ENCODE data around the gene GABRB3. TPM values are rescaled to one million over a fixed set of nuclear protein-coding genes. Genes with fewer than 3 reads are reported as not detected.

GABRB3 gene
- polyA plus RNA-seq, 1 donor from 2014 or later: 78.3 TPM

DNA sequence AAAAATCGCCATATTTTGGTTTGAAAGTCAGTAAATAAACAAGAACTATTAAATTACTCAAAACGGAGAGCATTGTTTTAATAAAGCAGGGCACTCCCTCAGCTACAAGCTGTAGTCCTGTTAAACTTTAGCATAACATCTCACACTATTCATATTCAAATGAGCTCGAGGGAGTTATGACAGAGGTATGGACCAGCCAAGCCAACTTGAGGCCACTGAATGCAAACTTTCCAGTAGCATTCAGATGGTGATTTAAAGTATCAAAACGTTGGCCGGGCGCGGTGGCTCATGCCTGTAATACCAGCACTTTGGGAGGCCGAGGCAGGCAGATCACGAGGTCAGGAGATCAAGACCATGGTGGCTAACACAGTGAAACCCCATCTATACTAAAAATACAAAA lies 132.9 kb downstream of the GABRB3 start:
- no peaks in the 10 kb centered on the region for H3K36me3 ChIP-seq (ENCODE audit: insufficient read depth, low read length)
- H2AFZ ChIP-seq (ENCODE audit: low read depth, low read length): no peak overlapping the region
- no peak for TF ChIP-seq TAF1 (IDR thresholded peaks at IDR 0.05; ENCODE audit: low read depth)
- TF ChIP-seq MXI1 (conservative IDR thresholded peaks at IDR 0.05; ENCODE audit: poor library complexity, severe bottlenecking): no peak
- TF ChIP-seq, protein P1, sequence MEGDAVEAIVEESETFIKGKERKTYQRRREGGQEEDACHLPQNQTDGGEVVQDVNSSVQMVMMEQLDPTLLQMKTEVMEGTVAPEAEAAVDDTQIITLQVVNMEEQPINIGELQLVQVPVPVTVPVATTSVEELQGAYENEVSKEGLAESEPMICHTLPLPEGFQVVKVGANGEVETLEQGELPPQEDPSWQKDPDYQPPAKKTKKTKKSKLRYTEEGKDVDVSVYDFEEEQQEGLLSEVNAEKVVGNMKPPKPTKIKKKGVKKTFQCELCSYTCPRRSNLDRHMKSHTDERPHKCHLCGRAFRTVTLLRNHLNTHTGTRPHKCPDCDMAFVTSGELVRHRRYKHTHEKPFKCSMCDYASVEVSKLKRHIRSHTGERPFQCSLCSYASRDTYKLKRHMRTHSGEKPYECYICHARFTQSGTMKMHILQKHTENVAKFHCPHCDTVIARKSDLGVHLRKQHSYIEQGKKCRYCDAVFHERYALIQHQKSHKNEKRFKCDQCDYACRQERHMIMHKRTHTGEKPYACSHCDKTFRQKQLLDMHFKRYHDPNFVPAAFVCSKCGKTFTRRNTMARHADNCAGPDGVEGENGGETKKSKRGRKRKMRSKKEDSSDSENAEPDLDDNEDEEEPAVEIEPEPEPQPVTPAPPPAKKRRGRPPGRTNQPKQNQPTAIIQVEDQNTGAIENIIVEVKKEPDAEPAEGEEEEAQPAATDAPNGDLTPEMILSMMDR (IDR thresholded peaks at IDR 0.05; ENCODE audit: poor library complexity, severe bottlenecking): no peak
- TF ChIP-seq SMC3 (conservative IDR thresholded peaks at IDR 0.05; ENCODE audit: poor library complexity): no peak
- no peak for TF ChIP-seq RAD21 (conservative IDR thresholded peaks at IDR 0.05)
- TF ChIP-seq POLR2AphosphoS5 (IDR thresholded peaks at IDR 0.05): no peak
- TF ChIP-seq, protein P2, sequence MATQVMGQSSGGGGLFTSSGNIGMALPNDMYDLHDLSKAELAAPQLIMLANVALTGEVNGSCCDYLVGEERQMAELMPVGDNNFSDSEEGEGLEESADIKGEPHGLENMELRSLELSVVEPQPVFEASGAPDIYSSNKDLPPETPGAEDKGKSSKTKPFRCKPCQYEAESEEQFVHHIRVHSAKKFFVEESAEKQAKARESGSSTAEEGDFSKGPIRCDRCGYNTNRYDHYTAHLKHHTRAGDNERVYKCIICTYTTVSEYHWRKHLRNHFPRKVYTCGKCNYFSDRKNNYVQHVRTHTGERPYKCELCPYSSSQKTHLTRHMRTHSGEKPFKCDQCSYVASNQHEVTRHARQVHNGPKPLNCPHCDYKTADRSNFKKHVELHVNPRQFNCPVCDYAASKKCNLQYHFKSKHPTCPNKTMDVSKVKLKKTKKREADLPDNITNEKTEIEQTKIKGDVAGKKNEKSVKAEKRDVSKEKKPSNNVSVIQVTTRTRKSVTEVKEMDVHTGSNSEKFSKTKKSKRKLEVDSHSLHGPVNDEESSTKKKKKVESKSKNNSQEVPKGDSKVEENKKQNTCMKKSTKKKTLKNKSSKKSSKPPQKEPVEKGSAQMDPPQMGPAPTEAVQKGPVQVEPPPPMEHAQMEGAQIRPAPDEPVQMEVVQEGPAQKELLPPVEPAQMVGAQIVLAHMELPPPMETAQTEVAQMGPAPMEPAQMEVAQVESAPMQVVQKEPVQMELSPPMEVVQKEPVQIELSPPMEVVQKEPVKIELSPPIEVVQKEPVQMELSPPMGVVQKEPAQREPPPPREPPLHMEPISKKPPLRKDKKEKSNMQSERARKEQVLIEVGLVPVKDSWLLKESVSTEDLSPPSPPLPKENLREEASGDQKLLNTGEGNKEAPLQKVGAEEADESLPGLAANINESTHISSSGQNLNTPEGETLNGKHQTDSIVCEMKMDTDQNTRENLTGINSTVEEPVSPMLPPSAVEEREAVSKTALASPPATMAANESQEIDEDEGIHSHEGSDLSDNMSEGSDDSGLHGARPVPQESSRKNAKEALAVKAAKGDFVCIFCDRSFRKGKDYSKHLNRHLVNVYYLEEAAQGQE (IDR thresholded peaks at IDR 0.05; ENCODE audit: borderline replicate concordance): no peak
- TF ChIP-seq EP300 (conservative IDR thresholded peaks at IDR 0.05; ENCODE audit: poor library complexity, severe bottlenecking): no peak
- TF ChIP-seq EZH2 (IDR thresholded peaks at IDR 0.05; ENCODE audit: borderline replicate concordance, insufficient read depth, low read length, poor library complexity, severe bottlenecking): no peak
- H3K9ac ChIP-seq (ENCODE audit: low read length): no peak overlapping the region
- no peaks in the 10 kb centered on the region for H3K9me2 ChIP-seq (ENCODE audit: insufficient read depth, low read length)
- peaks cover 2% of the 10 kb centered on the region for H3F3A ChIP-seq (ENCODE audit: insufficient read depth, low read length, poor library complexity, severe bottlenecking)
- no peak overlapping the region for H3K4me3 ChIP-seq (ENCODE audit: low read length)
- H3K9me3 ChIP-seq (ENCODE audit: low read length): no peaks in the 10 kb centered on the region
- peaks cover 5% of the 10 kb centered on the region for H3K79me2 ChIP-seq (replicated peaks; ENCODE audit: insufficient read depth, low read length)
- no peak overlapping the region for H3K27ac ChIP-seq (ENCODE audit: low read length)
- no peaks in the 10 kb centered on the region for H3K27me3 ChIP-seq (ENCODE audit: insufficient read depth, low read depth, low read length)
- no peaks in the 10 kb centered on the region for H4K20me1 ChIP-seq (ENCODE audit: insufficient read depth)
- no peak overlapping the region for H3K4me2 ChIP-seq (ENCODE audit: low read length)

DNA sequence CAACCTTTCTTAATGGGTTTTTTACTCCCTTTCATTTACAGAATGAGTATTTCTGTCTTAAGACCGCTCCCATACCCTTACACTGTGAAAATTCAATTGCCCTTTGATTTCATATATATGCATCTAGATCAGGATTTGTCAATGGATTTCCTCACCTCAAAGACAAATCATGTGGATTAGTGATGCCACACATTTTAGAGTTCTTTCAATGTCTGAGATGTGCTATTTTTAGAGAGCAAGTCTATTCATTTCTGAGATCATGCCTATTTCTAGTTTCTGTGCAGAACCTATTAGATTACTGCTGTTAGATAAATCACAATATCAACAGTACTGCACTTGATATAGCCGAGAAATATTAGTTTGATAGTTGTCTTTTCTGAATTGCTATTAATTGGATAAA lies 137.3 kb downstream of the GABRB3 start:
- H3K4me3 ChIP-seq (ENCODE audit: low read length): no peak overlapping the region
- H3K4me2 ChIP-seq (ENCODE audit: low read length): no peak overlapping the region
- H3K9me3 ChIP-seq (ENCODE audit: low read length): no peaks in the 10 kb centered on the region
- no peaks in the 10 kb centered on the region for H3K9me2 ChIP-seq (ENCODE audit: insufficient read depth, low read length)
- H3K79me2 ChIP-seq (replicated peaks; ENCODE audit: insufficient read depth, low read length): peaks cover 4% of the 10 kb centered on the region
- H4K20me1 ChIP-seq (ENCODE audit: insufficient read depth): no peaks in the 10 kb centered on the region
- H3F3A ChIP-seq (ENCODE audit: insufficient read depth, low read length, poor library complexity, severe bottlenecking): peaks cover 2% of the 10 kb centered on the region
- H3K9ac ChIP-seq (ENCODE audit: low read length): no peak overlapping the region
- TF ChIP-seq TAF1 (IDR thresholded peaks at IDR 0.05; ENCODE audit: low read depth): no peak
- no peak for TF ChIP-seq MXI1 (conservative IDR thresholded peaks at IDR 0.05; ENCODE audit: poor library complexity, severe bottlenecking)
- TF ChIP-seq SMC3 (conservative IDR thresholded peaks at IDR 0.05; ENCODE audit: poor library complexity): no peak
- no peak for TF ChIP-seq POLR2AphosphoS5 (IDR thresholded peaks at IDR 0.05)
- TF ChIP-seq, protein P2 (IDR thresholded peaks at IDR 0.05; ENCODE audit: borderline replicate concordance): no peak
- TF ChIP-seq, protein P1 (IDR thresholded peaks at IDR 0.05; ENCODE audit: poor library complexity, severe bottlenecking): no peak
- TF ChIP-seq EP300 (conservative IDR thresholded peaks at IDR 0.05; ENCODE audit: poor library complexity, severe bottlenecking): no peak
- no peak for TF ChIP-seq EZH2 (IDR thresholded peaks at IDR 0.05; ENCODE audit: borderline replicate concordance, insufficient read depth, low read length, poor library complexity, severe bottlenecking)
- no peak for TF ChIP-seq RAD21 (conservative IDR thresholded peaks at IDR 0.05)
- H3K27ac ChIP-seq (ENCODE audit: low read length): peak overlapping the region; percentile 47
- H3K27me3 ChIP-seq (ENCODE audit: insufficient read depth, low read depth, low read length): no peaks in the 10 kb centered on the region
- H3K36me3 ChIP-seq (ENCODE audit: insufficient read depth, low read length): no peaks in the 10 kb centered on the region
- no peak overlapping the region for H2AFZ ChIP-seq (ENCODE audit: low read depth, low read length)
